Adipocyte (in vitro differentiated cells): Measurements from ENCODE around the gene ESRP2.
A peak's percentile ranks its signal among the peaks of the same experiment; 100 is the strongest.

Source experiments
- DNase-seq: peaks from one replicate; pipeline ENCODE4 v3.0.0-alpha.2; 2015; ENCODE audit warnings: low read depth
- H3K27me3 ChIP-seq: replicated peaks from 2 replicates; pipeline ENCODE4 v1.7.0; 2013; ENCODE audit warnings: mild to moderate bottlenecking, low read length, moderate library complexity; ENCODE audit not compliant: control insufficient read depth, insufficient read depth
- H3K36me3 ChIP-seq: 2 replicates; pipeline ENCODE4 v1.7.0; 2013; ENCODE audit warnings: low read length, mild to moderate bottlenecking, moderate library complexity; ENCODE audit not compliant: control insufficient read depth, insufficient read depth, severe bottlenecking
- H3K4me1 ChIP-seq: 2 replicates; pipeline ENCODE4 v1.7.0; 2013; ENCODE audit warnings: mild to moderate bottlenecking, low read length, moderate library complexity; ENCODE audit not compliant: control insufficient read depth, insufficient read depth
- H3K4me3 ChIP-seq: 2 replicates; pipeline ENCODE4 v1.7.0; 2013; ENCODE audit warnings: mild to moderate bottlenecking, low read length, moderate library complexity
- H3K9ac ChIP-seq: 2 replicates; pipeline ENCODE4 v1.7.0; 2013; ENCODE audit warnings: mild to moderate bottlenecking, low read length, moderate library complexity
- H3K9me3 ChIP-seq: 2 replicates; pipeline ENCODE4 v1.7.0; 2013; ENCODE audit warnings: mild to moderate bottlenecking, low read length, moderate library complexity; ENCODE audit not compliant: control insufficient read depth

ESRP2 gene

DNA sequence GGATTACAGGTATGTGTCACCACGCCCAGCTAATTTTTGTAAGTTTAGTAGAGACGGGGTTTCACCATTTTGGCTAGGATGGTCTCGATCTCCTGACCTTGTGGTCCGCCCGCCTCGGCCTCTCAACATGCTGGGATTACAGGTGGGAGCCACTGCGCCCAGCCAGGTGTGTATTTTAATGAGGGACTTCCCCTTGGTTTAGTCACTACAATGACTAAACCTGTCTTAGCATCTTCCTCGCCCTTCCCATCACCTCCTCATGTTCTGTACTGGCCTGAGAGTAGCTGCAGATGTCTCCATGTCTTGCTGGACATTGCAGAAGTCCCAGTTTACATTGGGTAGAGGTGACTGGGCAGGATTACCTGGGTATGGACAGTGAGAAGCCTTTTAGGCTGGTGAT is 38.0 kb upstream of the ESRP2 start:
- Histone ChIP-seq H3K4me3 (no peak overlapping the region), H3K36me3 (peaks cover 66% of the 10 kb centered on the region), H3K4me1 (peaks cover 70% of the 10 kb centered on the region), H3K9ac (no peak overlapping the region), H3K9me3 (no peaks in the 10 kb centered on the region), H3K27me3 (no peaks in the 10 kb centered on the region)
- no peak for DNase-seq

- H3K27me3 ChIP-seq = no peaks in the 10 kb centered on the region
- DNase-seq = no peak
- peaks cover 72% of the 10 kb centered on the region for H3K4me1 ChIP-seq
- no peak overlapping the region for H3K4me3 ChIP-seq
- no peaks in the 10 kb centered on the region for H3K9me3 ChIP-seq
- no peak overlapping the region for H3K9ac ChIP-seq
- peaks cover 68% of the 10 kb centered on the region for H3K36me3 ChIP-seq
Observed at GRCh38 chr16:68273459-68273858, 37.5 kb upstream of the ESRP2 start.

DNA sequence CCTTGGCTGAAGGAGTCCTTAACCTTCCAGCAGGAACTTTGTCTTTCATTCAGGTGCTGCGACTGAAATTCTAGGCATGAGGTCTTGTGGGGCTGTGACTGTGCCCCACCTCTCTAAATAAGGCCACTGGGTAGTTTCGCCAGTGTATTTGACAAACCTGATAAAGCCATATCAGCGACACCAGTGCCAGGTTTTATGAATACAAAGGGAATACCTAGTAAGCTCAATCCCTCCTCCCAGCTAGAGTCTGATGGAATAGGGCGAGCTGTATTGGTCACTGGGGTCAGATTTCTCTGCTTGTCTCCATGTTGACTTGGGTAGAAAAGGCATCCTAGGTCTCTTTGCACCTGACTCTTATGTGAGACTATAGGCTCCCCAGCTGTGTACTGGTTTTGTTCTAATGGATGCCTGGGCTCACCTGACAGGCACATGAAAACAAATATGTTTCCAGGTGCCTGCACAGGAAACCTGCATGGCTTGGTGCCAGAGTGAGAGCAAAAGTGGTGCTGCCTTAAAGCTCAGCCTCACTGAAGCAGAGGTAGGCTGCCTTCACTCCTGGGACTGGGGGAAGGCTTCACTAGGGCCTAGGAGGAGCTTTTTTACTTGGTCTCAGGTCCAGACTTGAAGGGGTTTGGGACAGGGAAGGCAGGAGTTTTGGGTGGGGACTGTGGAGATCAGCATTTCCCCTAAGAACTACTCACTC is 36.7 kb upstream of the ESRP2 start:
- H3K4me1 ChIP-seq = peaks cover 80% of the 10 kb centered on the region
- peaks cover 73% of the 10 kb centered on the region for H3K36me3 ChIP-seq
- no peak for DNase-seq
- peak overlapping the region; percentile 9 for H3K9ac ChIP-seq
- no peaks in the 10 kb centered on the region for H3K27me3 ChIP-seq
- no peaks in the 10 kb centered on the region for H3K9me3 ChIP-seq
- H3K4me3 ChIP-seq = no peak overlapping the region

GRCh38 chr16:68270353-68270752 is 34.4 kb upstream of the ESRP2 start:
- Histone ChIP-seq H3K9me3 (no peaks in the 10 kb centered on the region), H3K36me3 (peaks cover 70% of the 10 kb centered on the region), H3K4me3 (no peak overlapping the region), H3K9ac (no peak overlapping the region), H3K27me3 (no peaks in the 10 kb centered on the region), H3K4me1 (peaks cover 70% of the 10 kb centered on the region)
- no peak for DNase-seq

GRCh38 chr16:68269793-68270192 is 33.9 kb upstream of the ESRP2 start:
- no peak overlapping the region for H3K9ac ChIP-seq
- DNase-seq = no peak
- no peaks in the 10 kb centered on the region for H3K27me3 ChIP-seq
- no peak overlapping the region for H3K4me3 ChIP-seq
- peaks cover 68% of the 10 kb centered on the region for H3K4me1 ChIP-seq
- no peaks in the 10 kb centered on the region for H3K9me3 ChIP-seq
- peaks cover 66% of the 10 kb centered on the region for H3K36me3 ChIP-seq

DNA sequence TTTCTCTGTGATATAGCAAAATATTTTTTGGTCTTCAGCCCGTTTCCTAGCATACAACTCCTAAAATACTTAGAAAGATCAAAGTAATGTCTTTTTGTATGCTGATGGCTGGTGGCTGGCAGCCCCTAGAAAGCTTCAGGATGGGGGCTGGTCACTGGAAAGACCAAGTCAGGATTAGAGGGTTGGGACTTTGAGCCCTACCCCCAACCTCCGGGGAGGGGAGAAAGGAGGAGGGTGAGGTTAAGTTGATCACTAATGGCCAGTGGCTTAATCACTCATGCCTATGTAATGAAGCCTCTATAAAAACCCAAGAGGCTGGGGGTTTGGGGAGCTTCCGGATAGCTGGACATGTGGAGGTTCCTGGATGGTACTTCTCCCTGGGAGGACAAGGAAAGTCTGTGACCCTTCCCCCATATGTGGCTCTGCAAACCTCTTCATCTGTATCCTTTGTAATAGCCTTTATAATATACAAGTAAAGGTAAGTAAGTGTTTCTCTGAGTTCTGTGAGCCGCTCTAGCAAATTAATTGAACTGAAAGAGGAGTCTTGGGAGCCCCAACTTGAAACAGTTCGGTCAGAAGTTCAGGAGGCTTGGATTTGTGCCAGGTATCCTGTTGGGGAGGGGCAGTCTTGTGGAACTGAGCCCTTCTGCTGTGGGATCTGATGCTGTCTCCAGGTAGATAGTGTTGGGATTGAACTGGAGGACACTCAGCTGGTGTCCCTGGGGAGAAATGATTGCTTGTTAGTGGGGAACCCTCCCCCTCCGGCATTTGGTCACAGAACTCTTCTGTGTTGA is 31.9 kb upstream of the ESRP2 start:
- peak overlapping the region; percentile 69 for H3K9ac ChIP-seq
- peaks cover 56% of the 10 kb centered on the region for H3K4me1 ChIP-seq
- H3K4me3 ChIP-seq = peak overlapping the region; percentile 98
- H3K36me3 ChIP-seq = peaks cover 46% of the 10 kb centered on the region
- H3K27me3 ChIP-seq = no peaks in the 10 kb centered on the region
- H3K9me3 ChIP-seq = no peaks in the 10 kb centered on the region
- DNase-seq = no peak

DNA sequence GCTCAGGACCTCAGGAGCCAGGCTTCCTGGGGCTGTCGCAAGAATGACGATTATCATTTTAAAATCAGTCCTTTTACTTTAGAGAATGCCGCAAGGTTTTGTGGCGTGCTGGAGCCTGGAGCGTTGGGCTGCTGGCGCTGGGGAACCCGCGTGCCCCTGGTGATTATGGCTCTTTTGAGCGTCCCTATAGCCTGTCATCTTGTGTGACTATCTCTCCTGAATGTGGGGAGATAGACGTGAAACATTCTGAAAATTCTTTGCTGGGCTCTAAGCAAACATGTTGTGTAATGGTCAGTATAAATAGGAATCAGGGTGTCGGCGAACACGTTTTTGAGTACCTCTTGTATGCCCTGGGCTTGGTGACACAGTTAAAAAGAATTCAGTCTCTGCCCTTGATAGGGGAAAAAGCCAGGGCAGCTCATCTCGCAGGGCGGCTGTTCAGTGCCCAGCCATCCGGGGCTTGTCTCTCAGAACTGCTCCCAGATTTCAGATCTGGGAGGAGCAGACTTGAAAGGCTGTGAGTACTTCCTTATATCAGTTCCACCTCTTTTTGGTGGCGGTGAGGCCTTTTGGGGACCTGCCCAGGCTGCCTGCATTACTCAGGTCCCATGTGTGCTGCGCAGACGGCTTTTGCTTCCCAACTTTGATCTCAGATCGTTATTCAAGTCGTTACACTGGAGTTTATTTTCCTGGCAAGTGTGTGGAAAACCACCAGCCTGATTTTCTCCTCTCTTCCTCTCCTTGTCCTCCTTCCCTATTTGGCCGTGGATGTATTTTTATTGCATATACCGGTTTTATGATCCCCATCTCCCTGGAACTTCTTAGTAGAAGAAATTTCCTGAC is 29.4 kb upstream of the ESRP2 start:
- Histone ChIP-seq H3K9ac (peak overlapping the region; percentile 100), H3K27me3 (no peaks in the 10 kb centered on the region), H3K9me3 (no peaks in the 10 kb centered on the region), H3K36me3 (peaks cover 31% of the 10 kb centered on the region), H3K4me3 (peak overlapping the region; percentile 98), H3K4me1 (peaks cover 36% of the 10 kb centered on the region)
- DNase-seq = peak; percentile 83

DNA sequence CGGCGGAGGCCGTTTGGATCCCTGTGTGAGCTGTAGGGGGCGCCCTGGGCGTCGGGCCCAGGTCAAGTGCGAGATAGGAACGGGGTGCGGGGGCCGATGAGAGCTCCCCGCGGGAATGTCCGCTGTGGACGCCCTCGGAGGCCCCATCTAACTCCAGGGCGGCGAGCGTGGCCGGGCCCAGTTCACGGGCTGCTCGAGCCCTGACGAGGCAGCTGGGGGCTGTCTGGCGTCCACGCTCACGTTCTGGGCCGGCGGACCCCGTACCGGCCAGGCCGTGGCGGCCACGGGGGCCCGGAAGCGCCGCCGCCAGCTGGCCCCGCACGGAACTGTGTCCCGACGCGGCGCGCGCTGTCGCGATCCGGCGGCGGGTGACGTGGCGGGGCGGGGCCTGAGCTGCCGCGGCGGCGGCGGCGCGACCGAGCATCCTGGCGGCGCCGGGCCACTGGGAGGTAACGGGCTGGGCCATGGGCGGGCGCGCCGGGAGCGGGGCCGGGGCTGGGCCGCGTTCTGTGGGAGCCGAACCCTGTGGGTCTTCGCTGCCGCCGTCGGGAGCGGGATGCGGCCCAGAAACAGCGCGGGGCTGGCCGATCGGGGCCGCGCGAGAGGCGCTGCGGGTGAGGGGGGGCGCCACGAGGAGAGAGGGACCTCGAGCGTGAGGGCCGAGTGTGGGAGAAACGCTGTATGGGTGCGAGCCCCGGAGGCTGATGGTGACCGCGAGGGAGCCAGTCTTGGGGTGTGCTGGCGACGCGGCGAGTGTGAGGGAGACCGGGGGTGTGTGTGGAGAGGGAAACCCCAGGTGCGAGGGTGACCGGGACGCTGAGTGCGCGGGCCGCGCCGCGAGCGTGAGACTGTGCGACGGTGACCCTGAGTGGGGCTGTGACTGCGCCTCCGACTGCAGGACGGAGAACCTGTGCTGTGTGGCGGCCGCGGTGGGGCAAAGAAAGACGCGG is 28.5 kb upstream of the ESRP2 start, which contains the start of gene SLC7A6:
TSS of gene SLC7A6 (plus strand) at position 399 of the 950 bp plus-strand sequence. CDS start 10,201 bp downstream, outside the sequence.
- DNase-seq = peak; percentile 92
- Histone ChIP-seq H3K4me3 (peak within 1 kb of the TSS; percentile 98), H3K27me3 (no peaks in the 10 kb centered on the region), H3K9me3 (no peaks in the 10 kb centered on the region), H3K36me3 (peaks cover 31% of the 10 kb centered on the region), H3K4me1 (peaks cover 33% of the 10 kb centered on the region), H3K9ac (peak within 1 kb of the TSS; percentile 100)

DNA sequence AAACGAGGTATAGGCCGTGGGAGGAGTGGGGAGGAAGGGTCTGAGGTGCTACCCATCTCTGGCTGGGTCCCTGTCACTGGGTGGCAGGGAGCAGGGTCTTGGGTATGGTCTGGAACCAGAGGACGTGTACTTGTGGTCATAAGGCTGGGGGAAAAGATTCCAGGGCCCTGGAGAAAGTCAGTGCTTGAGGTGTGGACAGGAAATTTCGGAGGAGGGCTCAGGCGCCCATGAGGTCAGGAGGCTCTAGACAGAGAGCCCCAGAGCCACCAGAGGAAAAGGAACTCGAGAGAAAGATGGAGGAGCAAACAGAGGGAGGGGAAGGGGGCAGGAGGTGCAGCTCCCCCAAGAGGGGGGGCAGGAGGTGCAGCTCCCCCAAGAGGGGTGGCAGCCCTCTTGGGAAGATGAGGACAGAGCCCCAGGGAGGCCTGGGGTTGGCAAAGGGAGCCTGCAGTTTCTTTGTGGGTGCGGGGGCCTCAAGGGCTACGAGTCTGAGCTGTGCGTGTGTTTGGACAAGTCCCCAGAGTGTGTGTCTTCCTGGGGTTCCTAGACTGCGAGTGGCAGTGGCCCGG is 27.7 kb upstream of the ESRP2 start:
- no peaks in the 10 kb centered on the region for H3K9me3 ChIP-seq
- peak overlapping the region; percentile 98 for H3K4me3 ChIP-seq
- H3K27me3 ChIP-seq = no peaks in the 10 kb centered on the region
- peaks cover 28% of the 10 kb centered on the region for H3K36me3 ChIP-seq
- no peak for DNase-seq
- H3K9ac ChIP-seq = peak overlapping the region; percentile 100
- H3K4me1 ChIP-seq = peaks cover 31% of the 10 kb centered on the region
